Measurements from ENCODE around the gene TRAK1.

GRCh38 chr3:42177068-42177800 is 86.1 kb downstream of the TRAK1 start:
- TF ChIP-seq CTCF (optimal IDR thresholded peaks at IDR 0.05 in 1 of 3, IDR thresholded peaks at IDR 0.05 in 1 of 3, conservative IDR thresholded peaks at IDR 0.05 in 1 of 3; ENCODE audit: extremely low read depth in 1 of 3, insufficient read depth in 2 of 3, low read length in 3 of 3) (no peak), EZH2 (IDR thresholded peaks at IDR 0.05; ENCODE audit: low read length) (no peak)
